A204.1 (cell line): ENCODE data around the gene RFX1.
"Not testable (repeated sequence)": the region's sequence is repeated elsewhere in the genome, so short reads cannot be mapped to it uniquely, and the experiment has no call there.

Experiments used
- FAIRE-seq: peaks from 2 replicates; lab custom pipeline; 2012; peaks lifted over from hg19 to GRCh38; lab: Jason Lieb, UNC

Gene RFX1

DNA sequence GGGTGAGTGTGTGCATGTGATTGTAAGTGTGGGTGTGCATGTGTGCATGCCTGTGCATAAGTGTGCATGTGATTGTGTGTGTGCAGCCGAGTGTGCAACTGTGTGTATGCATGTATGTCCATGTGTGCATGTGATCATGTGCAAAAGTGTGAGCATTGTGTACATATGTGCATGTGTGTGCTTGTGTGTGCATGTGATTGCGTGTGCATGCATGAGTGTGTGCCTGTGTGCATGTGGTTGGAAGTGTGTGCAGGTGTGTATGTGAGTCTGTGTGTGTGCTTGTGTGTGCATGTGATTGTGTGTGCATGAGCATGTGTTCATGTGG is 71.4 kb downstream of the RFX1 start:
- no peak for FAIRE-seq

DNA sequence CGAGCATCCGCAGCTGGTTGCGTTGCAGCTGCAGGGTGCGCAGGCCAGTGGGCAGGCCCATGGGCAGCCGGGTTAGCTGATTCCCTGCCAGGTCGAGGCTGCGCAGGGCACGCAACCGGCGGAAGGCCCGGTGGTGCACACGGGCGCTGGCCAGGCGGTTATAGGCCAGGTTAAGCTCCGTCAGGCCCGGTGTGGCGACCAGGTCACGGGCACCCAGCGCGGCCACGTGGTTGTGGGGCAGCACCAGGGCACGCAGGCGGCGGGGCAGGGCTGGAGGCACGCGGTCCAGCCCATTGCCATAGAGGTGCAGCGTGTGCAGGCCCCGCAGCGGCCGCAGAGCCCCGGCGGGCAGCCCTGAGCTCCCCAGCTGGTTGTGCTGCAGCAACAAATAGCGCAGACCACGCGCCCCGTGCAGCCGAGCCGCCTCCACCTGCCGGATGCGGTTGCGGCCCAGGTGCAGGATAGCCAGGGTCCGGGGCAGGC is 73.2 kb downstream of the RFX1 start:
- FAIRE-seq, result no peak

DNA sequence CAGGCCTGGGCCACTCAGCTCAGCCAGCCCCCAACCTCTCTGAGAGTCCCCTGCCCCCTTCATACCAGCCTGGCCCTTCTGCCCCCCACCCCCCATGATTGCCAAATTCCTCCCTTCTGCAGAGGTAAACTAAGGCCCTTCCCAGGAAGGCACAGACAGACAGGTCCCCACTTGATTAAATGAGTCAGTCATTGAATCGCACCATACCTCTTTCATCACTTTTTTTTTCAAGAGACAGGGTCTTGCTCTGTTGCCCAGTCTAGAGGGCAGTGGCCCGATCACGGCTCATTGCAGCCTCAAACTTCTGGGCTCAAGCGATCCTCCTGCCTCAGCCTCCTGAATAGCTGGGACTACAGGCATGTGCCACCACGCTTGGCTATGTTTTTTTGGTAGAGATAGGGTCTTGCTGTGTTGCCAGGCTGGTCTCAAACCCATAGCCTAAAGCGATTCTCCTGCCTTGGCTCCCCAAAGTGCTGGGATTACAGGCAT is 73.9 kb downstream of the RFX1 start:
- FAIRE-seq, result no peak

DNA sequence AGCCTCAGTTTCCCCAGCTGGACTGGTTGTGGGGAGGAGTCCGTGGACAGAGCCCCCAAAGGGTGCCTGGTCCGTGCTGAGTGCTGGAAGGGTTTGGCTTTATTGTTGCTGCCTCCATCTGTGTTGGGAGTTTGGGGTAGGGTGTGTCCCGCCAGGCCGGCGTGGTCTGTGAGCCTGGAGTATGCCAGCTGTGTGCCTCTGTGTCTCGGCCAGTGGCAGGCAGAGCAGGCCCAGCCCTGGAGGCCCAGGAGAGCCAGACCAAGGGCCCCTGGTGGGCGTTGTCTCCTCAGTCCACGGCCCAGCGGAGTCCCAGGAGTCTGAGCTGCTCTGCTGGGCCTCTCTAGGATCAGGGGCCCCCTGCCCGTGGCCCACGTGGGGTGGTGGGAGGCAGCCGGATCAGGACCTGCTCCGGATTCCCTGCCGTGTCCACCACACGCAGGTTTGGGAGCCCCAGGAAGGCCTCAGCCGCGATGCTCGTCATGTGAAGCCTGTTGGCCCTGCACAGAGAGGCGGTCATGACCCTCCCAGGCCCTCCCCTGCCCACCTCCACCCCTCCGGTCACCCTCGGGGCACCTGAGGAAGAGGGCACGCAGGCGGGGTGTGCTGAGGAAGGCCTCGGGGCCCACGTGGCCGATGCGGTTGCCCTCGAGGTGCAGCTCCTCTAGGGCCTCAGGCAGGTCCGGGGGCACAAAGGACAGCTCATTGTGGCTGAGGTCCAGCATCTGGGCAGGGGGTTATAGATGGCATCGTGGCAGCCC is 74.5 kb downstream of the RFX1 start:
- no peak for FAIRE-seq

DNA sequence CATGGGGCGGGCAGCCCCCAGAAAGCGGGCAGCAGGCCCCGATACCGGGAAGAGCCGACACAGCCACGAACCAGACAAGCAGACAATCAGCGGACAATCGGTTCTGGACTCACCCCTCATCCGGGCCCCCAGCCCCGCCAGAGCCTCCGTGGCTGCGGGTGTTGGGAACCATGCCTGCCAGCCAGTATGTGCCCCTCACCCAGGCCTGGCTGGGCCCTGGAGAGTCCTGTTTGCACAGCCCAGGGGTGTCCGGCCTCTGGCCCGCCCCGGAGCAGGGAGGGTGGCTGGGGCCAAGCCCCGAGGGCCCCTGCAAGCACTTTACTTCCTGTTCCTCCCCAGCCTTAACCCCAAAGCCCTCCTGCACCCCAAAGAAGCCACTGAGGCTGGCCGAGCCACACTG is 75.7 kb downstream of the RFX1 start:
- FAIRE-seq, result no peak

DNA sequence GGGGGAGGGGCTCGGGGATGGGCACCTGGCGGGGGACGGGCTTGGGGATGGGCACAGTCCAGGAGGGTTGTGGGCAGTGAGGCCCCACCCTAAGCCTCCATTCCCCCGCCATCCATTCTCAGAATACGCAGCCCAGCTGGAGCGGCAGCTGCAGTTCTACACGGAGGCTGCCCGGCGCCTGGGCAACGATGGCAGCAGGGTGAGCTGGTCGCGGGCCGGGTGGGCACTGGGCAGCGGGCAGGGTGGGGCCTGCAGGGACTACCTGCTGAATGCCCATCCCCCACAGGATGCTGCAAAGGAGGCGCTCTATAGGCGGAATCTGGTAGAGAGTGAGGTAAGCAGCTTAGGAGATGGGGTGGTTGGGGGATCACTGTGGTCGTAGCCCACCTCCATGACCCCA is 76.2 kb downstream of the RFX1 start:
- FAIRE-seq, result no peak

DNA sequence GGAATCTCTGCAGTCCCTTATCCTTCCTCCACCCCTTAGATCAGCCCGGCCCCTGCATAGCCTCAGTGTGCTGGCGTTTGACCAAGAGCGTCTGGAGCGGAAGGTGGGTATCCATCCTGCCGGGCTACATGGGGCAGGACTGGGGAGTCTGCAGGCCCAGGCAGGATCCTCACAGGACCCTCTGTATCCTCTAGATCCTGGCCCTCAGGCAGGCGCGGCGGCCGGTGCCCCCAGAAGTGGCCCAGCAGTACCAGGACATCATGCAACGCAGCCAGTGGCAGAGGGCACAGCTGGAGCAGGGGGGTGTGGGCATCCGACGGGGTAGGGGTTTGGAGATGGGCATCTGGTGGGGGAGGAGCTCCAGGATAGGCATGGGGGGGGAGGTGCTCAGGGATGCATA is 76.8 kb downstream of the RFX1 start:
- FAIRE-seq, result no peak

DNA sequence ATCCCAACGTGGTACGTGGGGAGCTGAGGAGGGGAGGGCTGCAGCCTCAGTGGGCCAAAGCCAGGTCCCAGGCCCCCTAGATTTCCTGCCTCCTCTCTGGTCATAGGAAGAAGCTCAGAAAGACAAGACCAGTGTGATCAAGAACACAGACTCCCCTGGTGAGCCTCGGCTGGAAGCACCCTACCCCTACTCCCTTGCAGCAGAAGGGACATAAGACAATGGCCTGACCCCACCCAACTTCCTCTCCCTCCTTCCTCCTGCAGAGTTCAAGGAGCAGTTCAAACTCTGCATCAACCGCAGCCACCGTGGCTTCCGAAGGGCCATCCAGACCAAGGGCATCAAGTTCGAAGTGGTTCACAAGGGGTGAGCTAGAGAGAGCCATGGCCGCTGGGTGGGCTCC is 79.4 kb downstream of the RFX1 start:
- FAIRE-seq, result no peak

DNA sequence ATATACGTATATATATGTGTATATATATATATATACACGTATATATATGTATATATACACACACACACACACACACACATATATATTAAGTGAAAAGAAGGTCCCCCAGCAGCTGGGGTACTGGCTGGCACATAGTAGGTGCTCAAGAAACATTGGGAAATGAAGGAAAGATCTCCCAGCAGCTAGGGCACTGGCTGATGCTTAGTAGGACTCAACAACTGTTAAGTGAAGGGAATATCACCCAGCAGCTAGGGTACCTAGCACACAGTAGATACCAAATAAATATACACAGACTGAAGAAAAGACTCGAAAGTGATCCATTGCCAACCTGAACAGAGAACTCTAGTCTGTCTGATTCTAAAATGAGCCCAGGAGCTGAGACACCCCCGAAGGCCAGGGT is 80.1 kb downstream of the RFX1 start:
- no peak for FAIRE-seq

DNA sequence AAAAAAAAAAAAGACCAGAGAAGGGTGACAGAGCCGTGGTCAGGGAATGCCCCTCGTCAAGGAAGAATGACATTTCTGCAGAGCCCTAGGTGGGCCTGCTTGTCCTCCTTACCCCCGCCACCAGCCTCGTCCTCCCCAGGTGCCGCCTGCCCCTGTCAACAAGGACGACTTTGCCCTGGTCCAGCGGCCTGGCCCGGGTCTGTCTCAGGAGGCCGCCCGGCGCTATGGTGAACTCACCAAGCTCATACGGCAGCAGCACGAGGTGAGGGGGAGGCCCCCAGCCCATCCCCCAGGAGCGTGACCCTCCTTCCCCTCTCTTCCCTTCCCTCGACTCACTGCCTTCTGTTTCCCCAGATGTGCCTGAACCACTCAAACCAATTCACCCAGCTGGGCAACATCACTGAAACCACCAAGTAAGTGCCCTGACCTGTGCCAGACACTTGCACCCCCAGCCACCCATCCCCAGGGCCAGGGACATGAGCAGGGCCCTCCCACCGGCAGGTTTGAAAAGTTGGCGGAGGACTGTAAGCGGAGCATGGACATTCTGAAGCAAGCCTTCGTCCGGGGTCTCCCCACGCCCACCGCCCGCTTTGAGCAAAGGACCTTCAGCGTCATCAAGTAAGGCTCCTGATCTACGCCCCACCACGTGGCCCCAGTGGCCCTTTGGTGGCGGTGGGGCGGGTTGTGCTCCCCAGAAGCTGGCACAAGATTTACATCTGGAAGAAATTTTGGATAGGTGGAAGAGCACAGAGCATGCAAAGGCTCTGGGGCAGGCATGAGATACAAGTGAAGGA is 82.7 kb downstream of the RFX1 start:
- no peak for FAIRE-seq

DNA sequence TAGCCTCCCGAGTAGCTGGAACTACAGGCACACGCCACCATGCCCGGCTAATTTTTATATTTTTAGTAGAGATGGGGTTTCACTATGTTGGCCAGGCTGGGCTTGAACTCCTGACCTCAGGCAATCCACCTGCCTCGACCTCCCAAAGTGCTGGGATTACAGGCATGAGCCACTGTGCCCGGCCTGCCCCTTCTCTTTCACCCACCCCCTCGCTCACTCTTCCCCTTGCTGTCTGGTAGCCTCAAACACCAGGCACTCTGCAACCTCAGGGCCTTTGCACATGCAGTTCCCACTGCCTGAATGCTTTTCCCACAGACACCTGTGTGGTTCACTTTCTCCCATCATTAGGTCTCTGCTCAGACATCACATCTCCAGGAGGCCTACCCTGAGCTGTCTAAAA is 84.0 kb downstream of the RFX1 start:
- FAIRE-seq, result not testable (repeated sequence)

DNA sequence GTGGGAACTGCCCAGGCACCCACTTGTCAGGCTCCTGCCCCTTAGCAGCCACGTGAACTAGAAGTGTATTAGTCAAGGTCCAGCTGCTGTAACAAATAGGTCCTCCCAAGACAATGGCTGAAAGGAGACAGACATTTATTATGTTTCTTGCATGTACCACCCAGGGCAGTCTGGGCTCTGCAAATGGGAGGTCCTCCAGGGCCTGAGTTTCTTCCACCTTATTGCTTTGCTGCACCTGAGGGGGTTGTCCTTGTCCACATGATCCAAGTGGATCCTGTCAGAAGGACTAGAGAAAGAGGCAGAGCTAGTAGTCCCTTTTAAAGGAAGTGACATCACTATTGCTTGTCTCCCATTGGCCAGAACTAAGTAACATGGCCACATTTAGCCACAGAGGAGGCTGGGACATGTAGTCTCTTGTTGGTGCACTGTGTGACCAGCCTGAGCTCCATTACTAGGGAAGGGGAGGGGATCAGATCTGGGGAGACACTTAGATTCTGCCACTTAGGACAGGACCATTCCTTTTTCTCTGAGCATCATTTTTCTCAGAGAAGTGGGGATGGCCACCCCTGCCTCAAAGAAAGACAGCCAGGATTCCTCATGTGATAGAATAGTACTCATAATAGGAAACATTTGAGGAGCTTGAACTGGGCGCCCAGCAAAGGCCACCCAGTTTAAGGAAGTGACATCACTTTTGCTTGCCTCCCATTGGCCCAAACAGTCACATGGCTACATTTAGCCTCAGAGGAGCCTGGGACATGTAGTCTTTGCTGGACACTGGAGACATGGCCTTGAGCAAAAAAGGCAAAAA is 85.0 kb downstream of the RFX1 start:
- no peak for FAIRE-seq

DNA sequence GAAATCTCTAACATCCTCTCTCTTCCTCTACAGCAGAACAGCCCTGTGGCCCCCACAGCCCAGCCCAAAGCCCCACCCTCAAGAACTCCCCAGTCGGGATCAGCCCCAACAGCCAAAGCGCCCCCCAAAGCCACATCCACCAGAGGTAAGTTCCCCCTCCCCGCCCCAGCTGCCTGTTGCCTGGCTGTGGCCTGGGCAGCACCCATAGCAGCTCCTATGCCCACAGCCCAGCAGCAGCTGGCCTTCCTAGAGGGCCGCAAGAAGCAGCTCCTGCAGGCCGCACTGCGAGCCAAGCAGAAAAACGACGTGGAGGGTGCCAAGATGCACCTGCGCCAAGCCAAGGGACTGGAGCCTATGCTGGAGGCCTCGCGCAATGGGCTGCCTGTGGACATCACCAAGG is 85.6 kb downstream of the RFX1 start:
- no peak for FAIRE-seq

DNA sequence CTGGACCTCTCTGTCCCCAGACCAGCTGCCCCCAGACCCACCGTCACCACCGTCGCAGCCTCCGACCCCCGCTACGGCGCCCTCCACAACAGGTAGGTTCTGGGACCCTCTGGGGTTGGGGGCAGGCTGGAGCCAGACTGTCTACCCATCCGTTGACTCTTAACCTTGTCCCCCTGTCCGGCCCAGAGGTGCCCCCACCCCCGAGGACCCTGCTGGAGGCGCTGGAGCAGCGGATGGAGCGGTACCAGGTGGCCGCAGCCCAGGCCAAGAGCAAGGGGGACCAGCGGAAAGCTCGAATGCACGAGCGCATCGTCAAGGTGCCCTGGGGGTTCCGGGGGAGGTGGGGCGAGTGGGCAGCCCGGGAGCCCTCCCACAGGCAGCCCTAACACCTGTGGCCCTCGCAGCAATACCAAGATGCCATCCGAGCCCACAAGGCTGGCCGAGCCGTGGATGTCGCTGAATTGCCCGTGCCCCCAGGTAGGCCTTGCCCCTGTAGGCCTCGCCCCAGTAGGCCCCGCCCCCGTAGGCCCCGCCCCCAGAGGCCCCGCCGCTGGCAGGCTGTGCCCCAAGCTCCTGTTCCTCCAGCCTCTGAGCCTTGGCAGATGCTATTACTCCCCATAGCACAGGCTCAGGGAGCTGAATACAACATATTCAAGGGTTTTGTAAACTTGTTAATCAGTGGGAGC is 87.3 kb downstream of the RFX1 start:
- FAIRE-seq, result no peak

DNA sequence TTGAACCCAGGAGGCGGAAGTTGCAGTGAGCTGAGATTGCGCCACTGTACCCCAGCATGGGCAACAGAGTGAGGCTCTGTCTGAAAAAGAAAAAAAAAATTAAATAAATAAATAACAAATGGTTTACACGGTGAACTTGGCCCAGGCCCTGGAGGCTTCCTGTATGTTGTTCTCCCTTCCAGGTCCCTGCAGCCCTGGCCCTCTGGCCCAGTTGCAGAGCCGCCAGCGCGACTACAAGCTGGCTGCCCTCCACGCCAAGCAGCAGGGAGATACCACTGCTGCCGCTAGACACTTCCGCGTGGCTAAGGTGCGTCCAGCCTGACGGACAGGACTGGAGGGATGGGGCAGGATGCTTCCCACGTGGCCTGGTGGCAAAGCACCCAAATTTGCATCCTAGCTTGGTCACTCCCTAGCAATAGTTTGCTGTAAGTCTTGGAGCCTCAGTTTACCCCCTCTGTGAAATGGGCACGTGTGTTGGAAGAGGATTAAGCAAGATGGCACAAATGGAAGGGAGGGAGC is 88.2 kb downstream of the RFX1 start:
- no peak for FAIRE-seq

DNA sequence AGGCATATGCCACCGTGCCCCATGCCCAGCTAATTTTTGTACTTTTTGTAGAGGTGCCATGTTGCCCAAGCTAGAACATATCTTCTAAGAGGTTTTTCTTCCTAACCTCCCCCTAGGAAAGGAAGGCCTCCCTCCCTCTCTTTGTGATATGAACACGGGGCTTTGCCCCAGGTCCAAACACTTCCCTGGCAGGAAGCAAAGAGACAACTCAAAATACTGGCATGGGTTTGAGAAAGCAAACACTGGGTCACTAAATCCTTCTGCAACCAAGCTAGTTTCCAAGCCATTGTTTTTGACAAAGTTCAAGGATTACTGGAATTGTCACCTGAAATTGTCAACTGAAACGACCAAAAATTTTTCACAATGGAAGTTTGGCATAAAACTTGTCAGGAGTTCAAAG is 91.3 kb downstream of the RFX1 start:
- FAIRE-seq, result no peak

DNA sequence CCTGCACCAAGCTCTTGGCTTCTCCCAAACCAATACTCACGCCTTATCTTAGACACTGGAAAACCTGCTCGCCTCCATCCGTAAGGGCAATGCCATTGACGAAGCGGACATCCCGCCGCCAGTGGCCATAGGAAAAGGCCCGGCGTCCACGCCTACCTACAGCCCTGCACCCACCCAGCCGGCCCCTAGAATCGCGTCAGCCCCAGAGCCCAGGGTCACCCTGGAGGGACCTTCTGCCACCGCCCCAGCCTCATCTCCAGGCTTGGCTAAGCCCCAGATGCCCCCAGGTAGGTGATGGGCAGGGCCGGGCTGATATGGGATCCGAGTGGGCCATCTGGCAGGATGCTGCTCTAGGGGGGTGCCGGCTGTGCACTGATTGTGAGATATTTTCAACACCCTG is 92.8 kb downstream of the RFX1 start:
- FAIRE-seq, result no peak
